AG04450 (cell line): ENCODE data around the gene SLC19A1. TPM values are rescaled to one million over a fixed set of nuclear protein-coding genes. Genes with fewer than 3 reads are reported as not detected.
"Not testable (repeated sequence)": the region's sequence is repeated elsewhere in the genome, so short reads cannot be mapped to it uniquely, and the experiment has no call there.

Experiments
- CTCF ChIA-PET: fragments of 300-600, 350-600 bp; formaldehyde crosslinking; extraction: SDS; loops from one replicate; lab custom pipeline; 2022; ENCODE audit warnings: antibody characterized with exemption, inconsistent platforms; lab: Charles Lee
- POLR2A ChIA-PET: fragments of 350-600 bp; formaldehyde crosslinking; extraction: SDS; loops from one replicate; lab custom pipeline; 2021; ENCODE audit warnings: antibody characterized with exemption, inconsistent platforms; lab: Yijun Ruan, JAX
- DNase-seq: peaks from one replicate; pipeline ENCODE4 v3.0.0-alpha.2; 2011; ENCODE audit warnings: low read depth, low spot score
- H3K27ac ChIP-seq: one replicate; pipeline ENCODE4 v1.5.1; 2012; ENCODE audit warnings: low read depth, low read length, control low read depth
- H3K27me3 ChIP-seq: one replicate; pipeline ENCODE4 v1.6.0; 2012; ENCODE audit warnings: low read length; ENCODE audit not compliant: control insufficient read depth, insufficient read depth
- H3K4me3 ChIP-seq: 2 replicates; pipeline ENCODE4 v1.5.1; 2011; ENCODE audit warnings: mild to moderate bottlenecking, low read depth, low read length, control low read depth
- H3K9me3 ChIP-seq: 2 replicates; pipeline ENCODE4 v1.5.1; 2012; ENCODE audit warnings: low read length; ENCODE audit not compliant: control insufficient read depth, insufficient read depth
- CTCF ChIP-seq: IDR thresholded peaks from 2 replicates; pipeline ENCODE4 v1.5.1; 2011; ENCODE audit warnings: low read depth, low read length, control low read depth, inconsistent platforms
- polyA plus RNA-seq: library from polyadenylated mRNA; depleted of rRNA; stranded (reverse); fragments of >200 nt; gene quantifications from 2 replicates; pipeline ENCODE4 v1.2.3, GENCODE V29; 2011

SLC19A1 gene
- polyA plus RNA-seq, 1 experiment: 4.4 TPM

GRCh38 chr21:45562402-45562801 lies 20.2 kb upstream of the SLC19A1 start:
- H3K27ac ChIP-seq: no peak overlapping the region
- TF ChIP-seq CTCF: no peak
- peaks cover 35% of the 10 kb centered on the region for H3K27me3 ChIP-seq
- CTCF ChIA-PET: interaction anchor here (1.6 kb wide), 1 partner anchor 257 kb away, joined by 4 read pairs; no protein-coding TSS in a partner anchor
- no peaks in the 10 kb centered on the region; the same call in 1 of the 2 replicates for H3K9me3 ChIP-seq
- DNase-seq: no peak
- POLR2A ChIA-PET: interaction anchor here (0.8 to 1.0 kb wide), 2 partner anchors 8 to 50 kb away, joined by 3 to 4 read pairs; no protein-coding TSS in a partner anchor
- H3K4me3 ChIP-seq: no peak overlapping the region

GRCh38 chr21:45561241-45561640 lies 19.0 kb upstream of the SLC19A1 start:
- DNase-seq, POLR2A ChIA-PET: not testable (repeated sequence)
- CTCF ChIA-PET: interaction anchor here (0.8 kb wide), 1 partner anchor 36 kb away, joined by 6 read pairs; no protein-coding TSS in a partner anchor

GRCh38 chr21:45560106-45561021 lies 18.1 kb upstream of the SLC19A1 start:
- ChIA-PET POLR2A (no interaction called here), CTCF (interaction anchor here (0.8 to 1.6 kb wide), 2 partner anchors 35 to 37 kb away, joined by 4 to 6 read pairs; no protein-coding TSS in a partner anchor)
- H3K4me3 ChIP-seq: no peak overlapping the region
- peaks cover 27% of the 10 kb centered on the region for H3K27me3 ChIP-seq
- no peak for TF ChIP-seq CTCF
- no peak overlapping the region for H3K27ac ChIP-seq
- no peaks in the 10 kb centered on the region; the same call in 1 of the 2 replicates for H3K9me3 ChIP-seq
- DNase-seq: no peak

More at GRCh38 chr21:45561241-45561640, 19.0 kb upstream of the SLC19A1 start:
- H3K27ac ChIP-seq, H3K4me3 ChIP-seq, H3K9me3 ChIP-seq: not testable (repeated sequence)
- peaks cover 28% of the 10 kb centered on the region for H3K27me3 ChIP-seq

GRCh38 chr21:45559216-45560105 lies 17.2 kb upstream of the SLC19A1 start:
- POLR2A ChIA-PET: no interaction called here
- no peak overlapping the region for H3K27ac ChIP-seq
- TF ChIP-seq CTCF: no peak
- H3K4me3 ChIP-seq: no peak overlapping the region
- no peak for DNase-seq
- no peaks in the 10 kb centered on the region; the same call in 1 of the 2 replicates for H3K9me3 ChIP-seq
- H3K27me3 ChIP-seq: peaks cover 22% of the 10 kb centered on the region
- CTCF ChIA-PET: interaction anchor here (1.6 kb wide), 1 partner anchor 36 kb away, joined by 4 read pairs; no protein-coding TSS in a partner anchor
